Osteoblast (primary cell): Measurements from ENCODE around the gene COL4A1. TPM values are rescaled to one million over a fixed set of nuclear protein-coding genes. Genes with fewer than 3 reads are reported as not detected.

ENCODE experiments used
- DNase-seq: peaks from one replicate; pipeline ENCODE4 v3.0.0; 2011; ENCODE audit warnings: low spot score, mixed read lengths; ENCODE audit not compliant: insufficient read length; ENCODE audit errors: missing footprints
- H2AFZ ChIP-seq: 2 replicates; pipeline ENCODE4 v1.6.0; 2011; ENCODE audit warnings: mild to moderate bottlenecking, low read length
- H3K27ac ChIP-seq: 2 replicates; pipeline ENCODE4 v1.5.1; 2011; ENCODE audit warnings: mild to moderate bottlenecking, low read depth, low read length, moderate library complexity
- H3K27me3 ChIP-seq: 2 replicates; pipeline ENCODE4 v1.6.0; 2012; ENCODE audit warnings: mild to moderate bottlenecking, control low read depth, inconsistent platforms, low read length, moderate library complexity; ENCODE audit not compliant: insufficient read depth
- H3K36me3 ChIP-seq: 2 replicates; pipeline ENCODE4 v1.5.1; 2011; ENCODE audit warnings: mild to moderate bottlenecking, low read length, control low read depth, moderate library complexity; ENCODE audit not compliant: insufficient read depth
- H3K4me1 ChIP-seq: 2 replicates; pipeline ENCODE4 v1.5.1; 2011; ENCODE audit warnings: mild to moderate bottlenecking, low read length, control low read depth, moderate library complexity; ENCODE audit not compliant: insufficient read depth
- H3K4me2 ChIP-seq: 2 replicates; pipeline ENCODE4 v1.6.0; 2011; ENCODE audit warnings: mild to moderate bottlenecking, low read length; ENCODE audit not compliant: insufficient read depth
- H3K4me3 ChIP-seq: fragments of 200-600 bp; sonication (generic); 3 replicates; pipeline ENCODE4 v1.5.1; 2012; ENCODE audit warnings: mild to moderate bottlenecking, low read length, inconsistent platforms; ENCODE audit not compliant: insufficient read depth
- H3K79me2 ChIP-seq: 2 replicates; pipeline ENCODE4 v1.6.0; 2012; ENCODE audit warnings: mild to moderate bottlenecking, low read length, control low read depth, inconsistent platforms; ENCODE audit not compliant: insufficient read depth
- H3K9me3 ChIP-seq: 2 replicates; pipeline ENCODE4 v1.5.1; 2011; ENCODE audit warnings: low read depth, low read length, control low read depth
- H4K20me1 ChIP-seq: 2 replicates; pipeline ENCODE4 v1.6.0; 2012; ENCODE audit warnings: mild to moderate bottlenecking, low read length, control low read depth; ENCODE audit not compliant: insufficient read depth
- CTCF ChIP-seq: IDR thresholded peaks from 2 replicates; pipeline ENCODE4 v1.5.1; 2011; ENCODE audit warnings: mild to moderate bottlenecking, low read depth, low read length, moderate library complexity; ENCODE audit errors: extremely low read depth
- total RNA-seq: library from RNA; depleted of rRNA; stranded (reverse); fragments of >200 nt; gene quantifications from 2 replicates; pipeline ENCODE4 v1.2.3, GENCODE V29; 2012

Gene COL4A1
- total RNA-seq, 1 donor = 412 TPM

- no peaks in the 10 kb centered on the region for H3K9me3 ChIP-seq
- H3K36me3 ChIP-seq = peaks cover 31% of the 10 kb centered on the region
- peaks cover 26% of the 10 kb centered on the region for H3K4me1 ChIP-seq
- H3K27me3 ChIP-seq = no peaks in the 10 kb centered on the region
- peaks cover 76% of the 10 kb centered on the region for H4K20me1 ChIP-seq
- no peak for TF ChIP-seq CTCF
- H3K27ac ChIP-seq = no peak overlapping the region
- H3K4me2 ChIP-seq = no peak overlapping the region
- no peak overlapping the region for H2AFZ ChIP-seq
- no peak overlapping the region for H3K4me3 ChIP-seq
- H3K79me2 ChIP-seq = peaks cover 87% of the 10 kb centered on the region
- no peak for DNase-seq
Observed at GRCh38 chr13:110297766-110298504, 9.0 kb downstream of the COL4A1 start.

- Histone ChIP-seq H3K4me1 (peaks cover 17% of the 10 kb centered on the region), H3K27me3 (no peaks in the 10 kb centered on the region), H3K36me3 (peaks cover 31% of the 10 kb centered on the region), H4K20me1 (peaks cover 74% of the 10 kb centered on the region), H2AFZ (no peak overlapping the region), H3K4me2 (no peak overlapping the region), H3K4me3 (no peak overlapping the region), H3K9me3 (no peaks in the 10 kb centered on the region), H3K79me2 (peaks cover 82% of the 10 kb centered on the region), H3K27ac (no peak overlapping the region)
- no peak for TF ChIP-seq CTCF
- no peak for DNase-seq
Observed at GRCh38 chr13:110297011-110297410, 9.9 kb downstream of the COL4A1 start.

- H3K27me3 ChIP-seq = no peaks in the 10 kb centered on the region
- H2AFZ ChIP-seq = no peak overlapping the region
- H3K27ac ChIP-seq = no peak overlapping the region
- no peak overlapping the region for H3K4me3 ChIP-seq
- H3K36me3 ChIP-seq = peaks cover 32% of the 10 kb centered on the region
- peaks cover 80% of the 10 kb centered on the region for H4K20me1 ChIP-seq
- TF ChIP-seq CTCF = no peak
- H3K9me3 ChIP-seq = no peaks in the 10 kb centered on the region
- DNase-seq = no peak
- no peaks in the 10 kb centered on the region for H3K4me1 ChIP-seq
- peaks cover 77% of the 10 kb centered on the region for H3K79me2 ChIP-seq
- no peak overlapping the region for H3K4me2 ChIP-seq
Observed at GRCh38 chr13:110294622-110295021, 12.3 kb downstream of the COL4A1 start.

DNA sequence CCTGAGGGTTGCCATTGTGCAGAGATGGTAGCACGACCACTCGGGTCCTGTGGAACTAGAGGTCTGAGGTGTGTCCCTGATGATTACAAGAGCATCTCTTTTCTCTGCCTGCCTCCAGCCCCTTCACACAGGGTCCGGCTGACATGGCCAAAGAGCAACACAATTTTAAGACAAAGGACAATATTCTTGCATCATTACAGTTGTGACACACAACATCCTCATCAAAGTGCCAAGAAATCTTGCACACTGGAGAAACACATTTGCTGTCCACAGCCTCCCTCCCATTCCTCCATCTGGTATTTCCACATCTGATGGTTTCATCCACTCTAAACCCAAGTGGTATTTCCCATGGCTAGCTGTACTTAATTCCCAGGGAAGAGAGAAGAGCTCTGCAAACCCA is 12.8 kb downstream of the COL4A1 start:
- TF ChIP-seq CTCF = no peak
- Histone ChIP-seq H3K27me3 (no peaks in the 10 kb centered on the region), H3K4me3 (no peak overlapping the region), H3K27ac (no peak overlapping the region), H3K36me3 (peaks cover 28% of the 10 kb centered on the region), H3K79me2 (peaks cover 75% of the 10 kb centered on the region), H3K4me1 (no peaks in the 10 kb centered on the region), H3K4me2 (no peak overlapping the region), H3K9me3 (no peaks in the 10 kb centered on the region), H2AFZ (no peak overlapping the region), H4K20me1 (peaks cover 76% of the 10 kb centered on the region)
- no peak for DNase-seq
